PC-9 (cell line): ENCODE measurements around the gene TMPRSS11E.
"Not testable (repeated sequence)": the region's sequence is repeated elsewhere in the genome, so short reads cannot be mapped to it uniquely, and the experiment has no call there.

ENCODE experiments used
- EZH2 ChIP-seq: fragments of 200-600 bp; sonication (generic); IDR thresholded peaks from 2 replicates; pipeline ENCODE4 v1.8.0; 2017; ENCODE audit warnings: antibody characterized with exemption, low read depth
- TF ChIP-seq, protein P1 (sequence below): fragments of 200-600 bp; sonication (generic); conservative IDR thresholded peaks from 2 replicates; pipeline ENCODE4 v1.6.1; 2017; ENCODE audit warnings: mixed run types, antibody characterized with exemption, mild to moderate bottlenecking, moderate library complexity

DNA sequence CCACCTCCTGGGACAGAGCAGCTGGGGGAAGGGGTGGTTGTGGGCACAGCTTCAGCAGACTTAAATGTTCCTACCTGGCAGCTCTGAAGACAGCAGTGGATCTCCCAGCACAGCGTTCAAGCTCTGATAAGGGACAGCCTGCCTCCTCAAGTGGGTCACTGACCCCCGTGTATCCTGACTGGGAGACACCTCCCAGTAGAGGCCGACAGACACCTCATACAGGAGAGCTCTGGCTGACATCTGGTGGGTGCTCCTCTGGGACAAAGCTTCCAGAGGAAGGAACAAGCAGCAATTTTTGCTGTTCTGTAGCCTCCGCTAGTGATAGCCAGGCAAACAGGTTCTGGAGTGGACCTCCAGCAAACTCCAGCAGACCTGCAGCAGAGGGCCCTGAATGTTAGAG, 56.2 kb downstream of the TMPRSS11E start:
- TF ChIP-seq, protein P1, sequence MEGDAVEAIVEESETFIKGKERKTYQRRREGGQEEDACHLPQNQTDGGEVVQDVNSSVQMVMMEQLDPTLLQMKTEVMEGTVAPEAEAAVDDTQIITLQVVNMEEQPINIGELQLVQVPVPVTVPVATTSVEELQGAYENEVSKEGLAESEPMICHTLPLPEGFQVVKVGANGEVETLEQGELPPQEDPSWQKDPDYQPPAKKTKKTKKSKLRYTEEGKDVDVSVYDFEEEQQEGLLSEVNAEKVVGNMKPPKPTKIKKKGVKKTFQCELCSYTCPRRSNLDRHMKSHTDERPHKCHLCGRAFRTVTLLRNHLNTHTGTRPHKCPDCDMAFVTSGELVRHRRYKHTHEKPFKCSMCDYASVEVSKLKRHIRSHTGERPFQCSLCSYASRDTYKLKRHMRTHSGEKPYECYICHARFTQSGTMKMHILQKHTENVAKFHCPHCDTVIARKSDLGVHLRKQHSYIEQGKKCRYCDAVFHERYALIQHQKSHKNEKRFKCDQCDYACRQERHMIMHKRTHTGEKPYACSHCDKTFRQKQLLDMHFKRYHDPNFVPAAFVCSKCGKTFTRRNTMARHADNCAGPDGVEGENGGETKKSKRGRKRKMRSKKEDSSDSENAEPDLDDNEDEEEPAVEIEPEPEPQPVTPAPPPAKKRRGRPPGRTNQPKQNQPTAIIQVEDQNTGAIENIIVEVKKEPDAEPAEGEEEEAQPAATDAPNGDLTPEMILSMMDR: not testable (repeated sequence)
- TF ChIP-seq EZH2: not testable (repeated sequence)
